HG03060 (cell line): Measurements from ENCODE around the gene ATAD3B.
"Not testable (repeated sequence)": the region's sequence is repeated elsewhere in the genome, so short reads cannot be mapped to it uniquely, and the experiment has no call there.

Source experiments
- ATAC-seq: cut with Tn5 transposase; IDR thresholded peaks from one replicate; pipeline ENCODE4 v1.9.1; 2021; ENCODE audit warnings: low read depth, moderate number of reproducible peaks; ENCODE audit not compliant: unreplicated experiment

Gene ATAD3B

GRCh38 chr1:1527092-1527816 lies 55.7 kb downstream of the ATAD3B start:
- no peak for ATAC-seq

- no peak for ATAC-seq
Measured at GRCh38 chr1:1528301-1529267, 57.0 kb downstream of the ATAD3B start.

- no peak for ATAC-seq
Measured at GRCh38 chr1:1529321-1529720, 57.8 kb downstream of the ATAD3B start.

- ATAC-seq: no peak
Measured at GRCh38 chr1:1529936-1530335, 58.4 kb downstream of the ATAD3B start.

DNA sequence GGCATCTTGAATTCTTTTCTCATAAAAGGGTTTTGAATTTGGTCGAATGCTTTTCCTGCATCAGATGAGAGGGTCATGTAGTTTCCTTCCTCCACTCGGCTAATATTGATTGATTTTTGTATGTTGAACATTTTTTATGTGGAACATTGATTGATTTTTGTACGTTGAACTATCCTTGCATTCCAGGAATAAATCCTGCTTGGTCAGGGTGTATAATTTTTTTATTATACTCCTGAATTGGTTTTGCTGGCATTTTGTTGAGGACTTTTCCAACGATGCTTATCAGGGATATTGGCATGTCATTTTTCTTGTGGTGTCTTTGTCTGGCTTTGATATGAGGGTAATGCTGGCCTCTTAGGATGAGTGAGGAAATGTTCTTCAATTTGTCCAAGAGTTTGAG lies 60.4 kb downstream of the ATAD3B start:
- no peak for ATAC-seq

DNA sequence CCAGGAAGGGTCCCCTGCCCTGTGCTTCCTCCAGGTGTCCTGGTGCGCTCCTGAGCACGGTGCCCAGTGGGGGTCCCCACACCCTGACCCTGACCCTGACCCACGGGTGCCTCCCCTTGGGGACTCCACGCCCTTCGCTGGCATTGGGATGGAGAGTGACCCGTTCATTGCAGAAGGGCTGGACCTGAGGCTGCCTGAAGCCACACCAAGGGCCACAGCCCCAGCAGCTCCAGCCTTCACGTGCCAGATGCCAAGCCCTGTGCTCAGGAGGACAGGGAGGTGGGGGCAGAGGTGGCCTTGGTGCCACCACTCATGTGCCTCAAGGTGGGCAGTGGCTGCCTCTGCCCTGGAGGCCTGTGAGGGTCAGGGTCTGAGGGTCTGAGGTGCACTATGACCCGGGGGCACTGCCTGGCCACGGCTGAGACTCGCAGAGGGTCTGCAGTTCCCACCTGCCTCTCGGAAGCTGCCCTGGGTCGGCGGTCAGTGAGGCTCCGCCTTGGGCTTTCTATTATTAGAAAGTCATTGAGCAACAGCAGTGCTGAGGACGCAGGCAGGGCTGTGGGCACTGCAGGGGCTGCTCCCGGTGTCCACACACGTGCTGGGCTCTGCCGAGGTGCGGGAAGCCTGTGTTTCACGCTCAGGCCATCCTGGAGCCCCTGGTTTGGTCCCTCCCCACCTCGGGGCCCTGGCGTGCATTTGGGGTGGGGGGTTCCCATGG lies 61.8 kb downstream of the ATAD3B start:
- ATAC-seq: not testable (repeated sequence)

GRCh38 chr1:1533894-1534291 lies 62.3 kb downstream of the ATAD3B start:
- not testable (repeated sequence) for ATAC-seq

GRCh38 chr1:1534401-1535154 lies 63.0 kb downstream of the ATAD3B start:
- ATAC-seq: no peak

GRCh38 chr1:1535201-1536018 lies 63.8 kb downstream of the ATAD3B start:
- no peak for ATAC-seq

DNA sequence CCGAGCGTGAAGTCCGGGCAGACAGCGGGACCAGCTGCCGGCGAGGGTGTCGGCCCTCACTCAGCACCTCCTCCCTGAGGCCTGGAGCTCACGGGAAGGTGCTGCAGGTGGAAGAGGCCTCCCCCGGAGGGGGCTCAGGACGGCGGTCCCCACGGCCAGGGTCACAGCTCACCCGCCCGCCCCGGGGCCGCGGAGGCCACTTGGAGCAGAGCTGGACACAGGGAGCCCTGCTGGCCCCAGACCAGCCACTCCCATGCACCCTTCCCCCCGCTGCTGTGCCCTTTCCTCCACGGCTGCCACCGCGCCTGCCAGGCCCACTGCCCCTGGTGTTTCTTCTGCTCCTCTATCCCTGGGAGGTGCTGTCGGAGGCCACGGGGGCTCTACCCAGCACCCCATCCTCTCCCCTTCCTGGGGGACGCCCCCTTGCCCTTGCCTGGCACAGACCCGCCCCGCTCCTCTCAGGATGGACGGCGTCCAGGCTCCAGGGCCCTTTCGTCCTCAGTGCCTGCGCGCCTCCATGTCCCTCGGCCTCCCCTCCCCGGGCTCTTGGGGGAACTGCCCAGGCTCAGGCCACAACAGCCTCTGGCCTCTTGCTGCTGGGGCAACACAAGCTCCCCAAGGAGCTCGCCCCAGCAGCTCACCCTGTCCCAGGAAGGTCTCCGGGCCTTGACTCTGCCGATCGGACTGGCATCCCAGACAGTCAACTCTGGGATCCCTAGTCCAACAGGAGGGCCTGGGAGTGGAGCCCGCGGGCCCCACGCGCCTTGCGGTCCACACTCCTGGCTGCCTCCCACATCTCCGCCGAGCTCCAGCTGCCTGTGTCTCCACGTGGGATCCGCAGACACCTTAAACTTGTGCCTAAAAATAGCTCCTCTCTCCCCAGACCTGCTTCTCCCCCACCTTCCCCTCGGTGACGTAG lies 64.7 kb downstream of the ATAD3B start:
- no peak for ATAC-seq

DNA sequence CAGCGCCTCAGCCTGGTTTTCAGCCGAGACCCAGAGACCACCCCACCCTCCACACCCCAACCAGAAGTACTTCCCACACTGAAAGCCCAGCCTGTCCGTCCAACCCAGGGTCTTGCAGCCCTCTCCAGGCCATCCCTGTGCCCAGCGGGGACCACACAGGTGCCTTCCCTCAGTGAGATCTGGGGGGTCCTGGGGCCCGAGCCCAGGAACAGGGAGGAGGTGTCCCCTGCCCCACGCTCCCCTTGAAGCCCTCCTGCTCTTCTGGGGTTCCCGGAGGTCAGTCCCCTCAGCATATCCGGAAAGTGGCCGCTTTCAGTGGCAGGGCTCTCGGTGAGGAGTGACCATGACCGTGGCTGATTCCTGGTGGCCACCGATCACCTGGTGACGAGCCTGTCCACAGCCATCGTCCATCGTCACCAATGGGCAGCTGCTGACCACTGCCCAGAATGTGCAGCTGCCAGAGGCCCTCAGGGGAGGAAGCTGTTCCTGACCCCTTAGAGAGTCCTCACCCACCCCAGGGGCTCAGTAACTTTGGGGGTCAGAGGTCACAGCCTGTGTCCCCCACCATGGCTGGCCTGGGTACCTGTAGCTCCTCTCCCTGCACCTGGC lies 65.5 kb downstream of the ATAD3B start:
- ATAC-seq: no peak

DNA sequence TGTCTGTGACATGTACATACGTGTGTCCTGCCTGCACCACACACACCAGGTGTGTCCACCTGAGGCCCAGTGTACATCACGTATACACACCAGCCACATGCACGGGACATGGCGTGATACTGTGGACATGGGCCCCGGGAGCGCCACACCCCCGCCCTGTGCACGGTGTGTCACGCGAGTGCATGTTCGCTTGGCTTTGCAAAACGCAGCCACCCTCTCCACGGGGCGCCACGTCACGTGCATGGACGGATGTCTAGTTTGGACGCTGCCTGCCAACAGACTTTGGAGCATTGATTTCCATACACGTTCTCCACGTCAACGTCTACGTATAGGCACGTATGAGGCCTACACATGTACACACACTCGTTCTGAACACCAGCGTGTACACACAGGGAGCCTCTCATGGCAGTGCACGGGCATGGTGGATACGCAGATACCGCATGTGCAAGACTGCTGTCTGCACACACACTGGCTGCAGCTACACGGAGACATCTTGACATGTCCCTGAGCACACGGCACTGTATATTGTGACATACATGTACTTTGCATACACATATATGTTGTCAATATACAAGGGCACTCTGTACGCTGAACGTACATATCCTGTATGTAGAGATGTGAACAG lies 66.2 kb downstream of the ATAD3B start:
- ATAC-seq: no peak

DNA sequence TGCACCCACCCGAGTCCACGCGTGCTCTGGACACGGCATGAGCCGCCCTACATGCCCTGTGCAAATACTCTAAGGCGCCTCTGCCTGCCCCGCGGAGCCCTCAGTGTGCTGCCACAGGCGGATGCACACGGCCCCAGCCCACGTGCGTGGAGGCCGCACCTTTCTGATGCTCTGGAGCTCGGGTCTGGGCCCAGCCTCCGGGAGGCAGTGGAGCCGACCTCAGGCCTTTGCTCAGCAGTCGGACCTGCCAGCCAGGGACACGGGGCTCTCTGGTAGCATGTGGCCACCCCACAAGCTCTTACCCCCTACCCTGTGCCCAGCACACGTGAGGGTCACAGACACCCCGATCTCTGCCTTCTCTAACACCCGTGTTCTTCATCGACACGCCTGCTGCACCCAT lies 66.8 kb downstream of the ATAD3B start:
- ATAC-seq: no peak

DNA sequence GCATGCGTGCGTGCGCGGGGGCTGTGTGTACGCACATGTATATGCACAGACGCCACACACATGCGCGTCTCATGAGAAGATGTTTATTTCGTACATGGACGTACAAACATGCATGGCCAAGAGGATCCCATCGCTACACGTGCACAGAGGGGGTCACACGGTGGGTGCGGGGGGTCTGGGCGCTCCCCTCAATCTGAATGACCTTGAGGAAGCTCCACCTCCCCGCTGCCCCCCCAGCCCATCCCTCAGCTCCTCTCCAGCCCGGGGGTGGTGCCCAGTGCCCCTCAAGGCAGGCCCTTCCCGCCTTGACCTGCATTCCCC lies 67.4 kb downstream of the ATAD3B start:
- ATAC-seq: no peak

DNA sequence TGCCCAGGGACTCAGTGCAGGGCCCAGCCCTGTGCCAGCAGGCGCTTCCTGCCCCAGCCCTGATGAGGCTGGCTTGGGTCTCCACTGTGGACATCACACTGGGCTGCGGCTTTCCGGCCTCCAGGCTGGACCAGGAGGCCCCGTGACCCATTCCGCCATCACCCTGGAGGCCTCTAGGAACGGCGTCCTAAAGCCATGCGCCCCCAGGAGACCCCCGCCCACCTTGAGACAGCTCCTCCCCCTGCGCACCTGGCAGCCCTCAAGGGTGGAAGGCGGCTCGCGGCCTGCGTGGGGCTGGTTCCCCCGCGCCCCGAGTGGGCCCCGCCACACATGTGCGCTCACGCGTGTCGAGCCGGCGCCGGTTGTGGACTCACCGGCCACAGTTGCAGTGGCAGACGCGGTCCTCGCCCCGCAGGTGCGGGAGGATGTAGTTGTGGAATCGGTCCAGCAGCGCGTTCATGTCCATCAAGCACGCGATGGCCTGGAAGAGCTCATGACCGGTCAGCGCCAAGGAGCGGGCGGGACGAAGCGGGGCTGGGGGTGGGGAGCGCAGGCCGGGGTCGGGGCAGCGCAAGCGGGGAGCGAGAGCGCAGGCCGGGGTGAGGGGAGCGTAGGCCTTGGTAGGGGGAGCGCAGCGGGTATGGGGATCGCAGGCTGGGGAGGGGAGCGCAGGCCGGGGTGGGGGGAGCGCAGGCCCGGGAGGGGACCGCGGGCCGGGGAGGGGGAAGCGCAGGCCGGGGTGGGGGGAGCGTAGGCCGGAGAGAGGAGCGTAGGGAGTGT lies 67.9 kb downstream of the ATAD3B start:
- ATAC-seq: no peak

DNA sequence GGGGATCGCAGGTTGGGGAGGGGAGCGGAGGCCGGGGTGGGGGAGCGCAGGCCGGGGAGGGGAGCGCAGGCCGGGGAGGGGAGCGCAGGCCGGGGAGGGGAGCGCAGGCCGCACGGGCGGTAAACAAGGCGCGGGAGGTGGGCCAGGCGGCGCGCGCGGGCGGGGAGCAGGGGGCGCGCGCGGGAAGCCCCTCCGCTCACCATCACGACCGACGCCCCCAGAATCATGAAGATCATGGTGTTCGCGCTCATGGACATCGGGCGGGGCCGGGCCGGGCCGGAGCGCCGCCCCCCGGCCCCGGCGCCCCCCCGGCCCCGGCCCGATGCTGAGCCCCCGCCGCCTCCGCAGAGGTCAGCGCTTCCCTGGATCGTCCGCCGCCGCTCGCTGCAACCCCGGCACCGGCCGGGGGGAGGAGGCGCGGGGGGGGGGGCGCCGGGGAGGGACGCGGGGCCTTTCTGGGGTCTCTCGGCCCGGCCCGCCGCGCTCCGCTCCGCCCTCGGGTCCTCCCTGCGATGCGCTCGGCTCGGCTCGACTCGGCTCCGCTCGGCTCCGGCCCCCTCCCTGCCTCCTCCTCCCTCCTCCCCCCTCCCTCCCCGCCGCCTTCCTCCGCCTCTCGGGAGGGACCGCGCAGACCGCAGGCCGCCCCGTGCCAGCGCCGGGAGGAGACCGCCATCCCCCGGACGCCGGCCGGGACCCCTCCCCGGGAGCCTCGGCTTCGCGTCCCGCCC lies 68.7 kb downstream of the ATAD3B start, which contains the start of gene TMEM240:
Gene TMEM240 (minus strand): TSS at position 535 of the 728 bp plus-strand sequence. CDS start 278 bp downstream, at position 257.
- ATAC-seq: no peak
